KMS-11 (cell line): Measurements from ENCODE around the gene FAAP20.

Source experiments
- H2AFZ ChIP-seq: fragments of 200-600 bp; sonication (generic); 2 replicates; pipeline ENCODE4 v1.6.1; 2016; ENCODE audit warnings: antibody characterized with exemption, mixed run types, low read depth
- H3K27ac ChIP-seq: fragments of 200-600 bp; sonication (generic); 2 replicates; pipeline ENCODE4 v1.6.1; 2016; ENCODE audit warnings: mild to moderate bottlenecking, mixed run types
- H3K27me3 ChIP-seq: fragments of 200-600 bp; sonication (generic); 2 replicates; pipeline ENCODE4 v1.6.1; 2017; ENCODE audit warnings: mild to moderate bottlenecking, low read depth, mixed run types, moderate library complexity; ENCODE audit not compliant: insufficient read depth
- H3K36me3 ChIP-seq: fragments of 200-600 bp; sonication (generic); 2 replicates; pipeline ENCODE4 v1.6.1; 2017; ENCODE audit warnings: mild to moderate bottlenecking, mixed run types; ENCODE audit not compliant: insufficient read depth
- H3K4me1 ChIP-seq: fragments of 200-600 bp; sonication (generic); 2 replicates; pipeline ENCODE4 v1.6.1; 2016; ENCODE audit warnings: mild to moderate bottlenecking, low read depth, mixed run types; ENCODE audit not compliant: poor library complexity, severe bottlenecking
- H3K4me2 ChIP-seq: fragments of 200-600 bp; sonication (generic); 2 replicates; pipeline ENCODE4 v1.7.0; 2016; ENCODE audit warnings: mild to moderate bottlenecking, mixed run types
- H3K4me3 ChIP-seq: fragments of 200-600 bp; sonication (generic); IDR thresholded peaks from 2 replicates; pipeline ENCODE4 v1.6.1; 2017; ENCODE audit warnings: low read depth, low read length, mixed read lengths; ENCODE audit not compliant: insufficient read depth
- H3K79me2 ChIP-seq: fragments of 200-600 bp; sonication (generic); 2 replicates; pipeline ENCODE4 v1.6.1; 2016; ENCODE audit warnings: low read depth, mixed run types; ENCODE audit not compliant: insufficient read depth
- H3K9ac ChIP-seq: fragments of 200-600 bp; sonication (generic); 2 replicates; pipeline ENCODE4 v1.6.1; 2016; ENCODE audit warnings: mild to moderate bottlenecking, mixed run types
- H4K20me1 ChIP-seq: fragments of 200-600 bp; sonication (generic); 2 replicates; pipeline ENCODE4 v1.6.1; 2016; ENCODE audit warnings: mild to moderate bottlenecking, mixed run types; ENCODE audit not compliant: insufficient read depth
- TF ChIP-seq, protein P1 (sequence below): fragments of 200-600 bp; sonication (generic); conservative IDR thresholded peaks from 2 replicates; pipeline ENCODE4 v1.6.1; 2017; ENCODE audit warnings: low read depth, mild to moderate bottlenecking, antibody characterized with exemption, low read length, moderate library complexity, mixed read lengths

Gene FAAP20

DNA sequence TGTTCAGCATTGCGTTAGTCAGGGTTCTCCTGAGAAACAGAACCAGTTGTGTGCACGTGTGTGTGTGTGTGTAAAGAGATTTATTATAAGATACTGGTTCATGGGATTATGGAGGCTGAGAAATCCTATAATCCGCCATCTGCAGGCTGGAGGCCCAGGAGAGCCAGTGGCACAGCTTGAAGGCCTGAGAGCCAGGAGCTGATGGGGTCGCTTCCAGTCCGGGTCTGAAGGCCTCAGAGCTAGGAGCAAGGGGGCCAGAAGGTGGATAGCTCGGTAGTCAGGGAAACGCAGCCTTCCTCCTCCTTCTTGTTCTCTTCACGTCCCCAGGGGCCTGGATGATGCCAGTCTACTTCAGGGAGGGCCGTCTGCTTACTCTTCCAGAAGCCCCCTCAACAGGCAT is 37.7 kb downstream of the FAAP20 start:
- no peak overlapping the region for H2AFZ ChIP-seq
- no peak overlapping the region for H3K4me3 ChIP-seq
- H3K36me3 ChIP-seq = no peaks in the 10 kb centered on the region
- peaks cover 71% of the 10 kb centered on the region; the same call in 1 of the 2 replicates for H3K27me3 ChIP-seq
- no peak overlapping the region for H3K4me2 ChIP-seq
- H4K20me1 ChIP-seq = no peaks in the 10 kb centered on the region
- H3K9ac ChIP-seq = no peak overlapping the region
- TF ChIP-seq, protein P1, sequence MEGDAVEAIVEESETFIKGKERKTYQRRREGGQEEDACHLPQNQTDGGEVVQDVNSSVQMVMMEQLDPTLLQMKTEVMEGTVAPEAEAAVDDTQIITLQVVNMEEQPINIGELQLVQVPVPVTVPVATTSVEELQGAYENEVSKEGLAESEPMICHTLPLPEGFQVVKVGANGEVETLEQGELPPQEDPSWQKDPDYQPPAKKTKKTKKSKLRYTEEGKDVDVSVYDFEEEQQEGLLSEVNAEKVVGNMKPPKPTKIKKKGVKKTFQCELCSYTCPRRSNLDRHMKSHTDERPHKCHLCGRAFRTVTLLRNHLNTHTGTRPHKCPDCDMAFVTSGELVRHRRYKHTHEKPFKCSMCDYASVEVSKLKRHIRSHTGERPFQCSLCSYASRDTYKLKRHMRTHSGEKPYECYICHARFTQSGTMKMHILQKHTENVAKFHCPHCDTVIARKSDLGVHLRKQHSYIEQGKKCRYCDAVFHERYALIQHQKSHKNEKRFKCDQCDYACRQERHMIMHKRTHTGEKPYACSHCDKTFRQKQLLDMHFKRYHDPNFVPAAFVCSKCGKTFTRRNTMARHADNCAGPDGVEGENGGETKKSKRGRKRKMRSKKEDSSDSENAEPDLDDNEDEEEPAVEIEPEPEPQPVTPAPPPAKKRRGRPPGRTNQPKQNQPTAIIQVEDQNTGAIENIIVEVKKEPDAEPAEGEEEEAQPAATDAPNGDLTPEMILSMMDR = no peak
- no peaks in the 10 kb centered on the region for H3K79me2 ChIP-seq
- no peaks in the 10 kb centered on the region for H3K4me1 ChIP-seq
- no peak overlapping the region for H3K27ac ChIP-seq

DNA sequence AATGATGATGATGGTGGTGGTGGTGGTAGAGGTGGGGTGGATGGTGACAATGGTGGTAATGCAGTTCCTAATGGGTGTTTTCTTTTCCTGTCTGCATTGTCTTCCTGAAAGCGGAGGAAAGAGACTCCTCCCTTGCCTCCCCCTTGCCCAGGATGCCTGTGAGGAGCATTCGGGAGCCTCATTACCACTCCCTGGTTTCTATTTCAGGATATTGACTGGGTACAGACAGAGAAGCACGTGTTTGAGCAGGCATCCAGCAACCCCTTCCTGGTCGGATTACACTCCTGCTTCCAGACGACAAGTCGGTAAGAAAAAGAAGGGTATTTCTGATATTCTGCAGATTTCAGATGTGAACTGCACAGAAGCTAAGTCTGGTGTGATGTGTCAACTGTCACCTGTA is 38.8 kb downstream of the FAAP20 start:
- H3K27me3 ChIP-seq = peaks cover 73% of the 10 kb centered on the region; the same call in 1 of the 2 replicates
- TF ChIP-seq, protein P1 = no peak
- H3K27ac ChIP-seq = no peak overlapping the region
- H2AFZ ChIP-seq = no peak overlapping the region
- no peaks in the 10 kb centered on the region for H3K36me3 ChIP-seq
- no peak overlapping the region for H3K9ac ChIP-seq
- no peak overlapping the region for H3K4me3 ChIP-seq
- H3K4me2 ChIP-seq = no peak overlapping the region
- H3K79me2 ChIP-seq = no peaks in the 10 kb centered on the region
- H3K4me1 ChIP-seq = no peaks in the 10 kb centered on the region
- no peaks in the 10 kb centered on the region for H4K20me1 ChIP-seq

DNA sequence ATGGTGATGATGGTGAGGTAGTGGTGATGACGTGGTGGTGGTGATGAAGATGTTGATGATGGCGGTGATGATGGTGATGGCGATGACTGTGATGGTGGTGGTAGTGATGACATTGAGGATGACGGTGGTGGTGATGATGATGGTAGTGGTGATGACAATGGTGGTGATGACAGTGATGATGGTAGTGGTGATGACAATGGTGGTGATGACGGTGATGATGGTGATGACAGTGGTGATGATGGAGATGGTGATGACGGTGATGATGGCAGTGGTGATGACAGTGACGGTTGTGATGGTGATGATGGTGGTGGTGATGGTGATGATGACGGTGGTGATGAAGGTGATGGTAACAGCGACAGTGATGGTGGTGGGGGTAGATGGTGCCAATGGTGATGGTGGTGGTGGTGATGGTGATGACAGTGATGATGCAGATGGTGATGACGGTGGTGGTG is 39.4 kb downstream of the FAAP20 start:
- no peak overlapping the region for H3K27ac ChIP-seq
- TF ChIP-seq, protein P1 = no peak
- H3K4me3 ChIP-seq = no peak overlapping the region
- no peaks in the 10 kb centered on the region for H4K20me1 ChIP-seq
- no peak overlapping the region for H2AFZ ChIP-seq
- H3K79me2 ChIP-seq = no peaks in the 10 kb centered on the region
- H3K36me3 ChIP-seq = no peaks in the 10 kb centered on the region
- H3K4me1 ChIP-seq = no peaks in the 10 kb centered on the region
- peaks cover 74% of the 10 kb centered on the region; the same call in 1 of the 2 replicates for H3K27me3 ChIP-seq
- H3K9ac ChIP-seq = no peak overlapping the region
- no peak overlapping the region for H3K4me2 ChIP-seq

DNA sequence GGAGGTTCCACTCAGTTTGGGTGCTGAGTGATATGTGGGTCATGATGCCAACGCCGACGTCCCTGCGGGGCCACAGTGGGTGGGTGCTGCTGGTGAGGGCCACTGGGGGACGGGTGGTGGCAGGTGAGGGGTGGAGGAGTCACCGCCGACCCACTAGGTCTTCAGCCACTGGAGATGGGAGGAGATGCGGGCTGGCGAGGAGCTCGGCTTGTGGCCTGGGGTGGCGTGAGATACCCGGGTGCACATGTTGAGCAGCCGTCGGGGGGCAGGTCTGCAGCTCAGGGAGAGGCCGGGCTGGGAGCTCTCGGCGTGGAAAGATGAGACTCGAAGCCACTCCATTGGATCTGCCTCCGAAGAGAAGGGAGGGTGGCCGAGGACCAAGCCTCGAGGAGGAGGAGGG is 40.5 kb downstream of the FAAP20 start:
- H3K27me3 ChIP-seq = peaks cover 67% of the 10 kb centered on the region; the same call in 1 of the 2 replicates
- no peaks in the 10 kb centered on the region for H3K4me1 ChIP-seq
- no peak overlapping the region for H3K9ac ChIP-seq
- no peaks in the 10 kb centered on the region for H4K20me1 ChIP-seq
- TF ChIP-seq, protein P1 = no peak
- H2AFZ ChIP-seq = no peak overlapping the region
- H3K4me3 ChIP-seq = no peak overlapping the region
- H3K79me2 ChIP-seq = no peaks in the 10 kb centered on the region
- H3K36me3 ChIP-seq = no peaks in the 10 kb centered on the region
- no peak overlapping the region for H3K27ac ChIP-seq
- no peak overlapping the region for H3K4me2 ChIP-seq
